ENCODE data around the gene PNMA8A.

PNMA8A gene

DNA sequence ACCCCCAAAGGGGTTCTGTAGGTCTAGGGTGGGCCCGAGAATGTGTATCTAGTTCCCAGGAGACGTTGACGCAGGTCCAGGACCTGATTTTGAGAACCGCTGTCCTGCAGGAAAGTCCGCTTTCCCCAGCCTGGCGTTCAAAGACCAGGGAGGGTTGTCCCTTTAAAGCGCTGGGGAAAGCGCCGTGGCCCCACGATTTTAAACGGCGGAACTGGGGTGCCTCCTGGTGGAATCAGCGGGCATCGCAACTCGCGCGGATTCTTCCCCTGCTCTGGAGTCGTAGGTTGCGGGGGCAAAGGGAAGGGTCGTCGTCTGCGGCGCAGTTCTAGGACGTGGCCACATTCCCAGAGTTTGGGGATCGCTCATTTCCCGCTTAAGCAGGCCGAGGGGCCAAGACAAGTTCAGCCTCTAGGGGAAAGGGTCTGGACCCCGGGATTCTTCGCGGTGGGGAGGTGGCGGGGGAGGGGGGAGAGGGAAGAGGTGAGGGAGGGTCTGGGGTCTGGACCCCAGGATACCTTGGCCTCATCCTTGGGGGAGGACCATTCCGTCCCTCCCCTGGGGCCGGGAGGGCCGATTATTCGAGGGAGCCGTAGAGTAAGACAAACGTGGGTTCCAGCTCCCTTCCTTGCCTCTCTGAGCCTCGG, 16.6 kb upstream of the PNMA8A start:
- TF ChIP-seq, protein P1, sequence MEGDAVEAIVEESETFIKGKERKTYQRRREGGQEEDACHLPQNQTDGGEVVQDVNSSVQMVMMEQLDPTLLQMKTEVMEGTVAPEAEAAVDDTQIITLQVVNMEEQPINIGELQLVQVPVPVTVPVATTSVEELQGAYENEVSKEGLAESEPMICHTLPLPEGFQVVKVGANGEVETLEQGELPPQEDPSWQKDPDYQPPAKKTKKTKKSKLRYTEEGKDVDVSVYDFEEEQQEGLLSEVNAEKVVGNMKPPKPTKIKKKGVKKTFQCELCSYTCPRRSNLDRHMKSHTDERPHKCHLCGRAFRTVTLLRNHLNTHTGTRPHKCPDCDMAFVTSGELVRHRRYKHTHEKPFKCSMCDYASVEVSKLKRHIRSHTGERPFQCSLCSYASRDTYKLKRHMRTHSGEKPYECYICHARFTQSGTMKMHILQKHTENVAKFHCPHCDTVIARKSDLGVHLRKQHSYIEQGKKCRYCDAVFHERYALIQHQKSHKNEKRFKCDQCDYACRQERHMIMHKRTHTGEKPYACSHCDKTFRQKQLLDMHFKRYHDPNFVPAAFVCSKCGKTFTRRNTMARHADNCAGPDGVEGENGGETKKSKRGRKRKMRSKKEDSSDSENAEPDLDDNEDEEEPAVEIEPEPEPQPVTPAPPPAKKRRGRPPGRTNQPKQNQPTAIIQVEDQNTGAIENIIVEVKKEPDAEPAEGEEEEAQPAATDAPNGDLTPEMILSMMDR (IDR thresholded peaks at IDR 0.05; ENCODE audit: control insufficient read depth, extremely low read depth, insufficient read depth), result peak; percentile 67
- DNase-seq (ENCODE audit: low read depth), result peak; percentile 7
- H3K4me3 ChIP-seq (ENCODE audit: low read depth, low read length), result no peak overlapping the region; the same call in 1 of the 2 replicates

DNA sequence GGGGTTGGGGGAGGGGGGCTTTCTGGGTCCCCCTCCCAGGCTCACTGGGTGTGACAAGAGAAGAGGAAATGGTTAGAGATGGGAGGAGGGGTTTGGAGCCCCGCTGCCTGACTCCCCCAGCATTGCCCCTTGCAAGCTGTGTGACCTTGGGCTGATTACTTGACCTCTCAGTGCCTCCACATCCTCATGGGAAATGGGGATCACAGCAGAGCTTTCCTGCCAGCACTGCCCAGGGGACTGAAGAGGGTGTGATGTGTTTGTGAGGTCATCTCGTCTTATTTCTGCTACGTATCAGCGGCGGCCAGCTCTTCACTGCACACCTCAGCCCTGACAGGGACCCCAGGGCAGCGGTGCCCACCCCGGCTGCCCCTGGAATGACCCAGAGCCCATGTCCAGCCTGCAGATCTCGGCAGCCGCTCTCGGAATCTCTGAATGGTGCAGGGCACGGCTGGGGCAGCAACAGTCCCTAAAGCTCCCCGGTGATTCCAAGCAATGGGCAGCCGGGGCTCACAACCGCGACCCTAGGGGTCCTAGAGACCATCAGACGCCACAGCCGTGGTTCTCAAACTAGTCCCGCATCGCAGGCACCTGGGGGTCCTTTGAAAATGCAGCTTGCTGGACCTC, 15.9 kb upstream of the PNMA8A start:
- no peak overlapping the region; the same call in 1 of the 2 replicates for H3K4me3 ChIP-seq (ENCODE audit: low read depth, low read length)
- TF ChIP-seq, protein P1 (IDR thresholded peaks at IDR 0.05; ENCODE audit: control insufficient read depth, extremely low read depth, insufficient read depth), result no peak
- DNase-seq (ENCODE audit: low read depth), result no peak

DNA sequence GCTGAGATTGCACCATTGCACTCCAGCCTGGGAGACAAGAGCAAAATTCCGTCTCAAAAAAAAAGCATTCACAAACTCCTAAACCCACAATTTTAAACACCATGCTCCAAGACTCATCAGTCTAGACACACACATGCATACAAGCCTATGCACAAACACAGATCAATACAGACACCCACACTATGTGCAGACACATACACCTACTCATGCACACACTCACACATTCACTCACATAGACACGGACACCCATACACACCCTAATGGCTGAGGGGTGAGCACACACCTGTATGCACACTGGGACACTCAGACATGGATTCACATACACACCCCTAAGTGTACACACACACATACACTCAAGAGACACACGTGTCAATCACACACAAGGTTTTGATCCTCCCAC, 15.0 kb upstream of the PNMA8A start:
- TF ChIP-seq, protein P1 (IDR thresholded peaks at IDR 0.05; ENCODE audit: control insufficient read depth, extremely low read depth, insufficient read depth), result no peak
- DNase-seq (ENCODE audit: low read depth), result no peak
- no peak overlapping the region for H3K4me3 ChIP-seq (ENCODE audit: low read depth, low read length)

DNA sequence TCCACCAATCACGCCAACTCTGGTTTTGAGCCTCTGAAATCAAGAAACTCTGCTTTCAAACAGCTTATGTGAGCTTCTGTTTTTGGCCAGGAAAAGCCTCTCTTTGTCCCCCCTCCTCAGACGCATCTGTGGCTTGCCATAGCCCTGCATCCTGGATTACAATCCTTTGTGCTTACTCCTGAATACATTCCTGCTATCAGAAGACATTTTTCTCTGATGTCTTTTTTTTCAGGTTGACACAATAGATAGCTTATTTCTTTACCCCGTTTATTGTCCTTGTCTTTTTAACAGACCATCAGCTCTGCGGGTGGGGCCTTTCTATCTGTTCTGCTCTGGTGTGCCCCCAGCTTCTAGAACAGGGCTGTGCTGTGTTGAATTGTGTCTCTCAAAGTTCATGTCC, 13.3 kb upstream of the PNMA8A start:
- no peak overlapping the region for H3K4me3 ChIP-seq (ENCODE audit: low read depth, low read length)
- TF ChIP-seq, protein P1 (IDR thresholded peaks at IDR 0.05; ENCODE audit: control insufficient read depth, extremely low read depth, insufficient read depth), result no peak
- no peak for DNase-seq (ENCODE audit: low read depth)

DNA sequence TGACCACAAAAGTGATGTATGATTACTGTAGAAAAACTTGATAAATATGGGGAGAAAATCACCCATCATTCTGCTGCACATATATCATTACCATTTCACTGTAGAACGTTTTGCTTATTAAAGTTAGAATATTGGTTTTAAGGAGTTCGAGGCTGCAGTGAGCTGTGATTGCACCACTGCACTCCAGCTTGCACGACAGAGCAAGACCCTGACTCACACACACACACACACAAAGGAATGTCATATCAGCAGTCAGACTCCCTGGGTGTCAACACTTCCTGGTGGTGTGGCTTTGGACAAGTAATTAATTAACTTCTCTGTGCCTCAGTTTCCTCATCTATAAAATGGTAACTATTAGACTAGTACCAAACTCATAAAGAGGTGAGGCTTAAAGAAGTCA, 11.3 kb upstream of the PNMA8A start:
- TF ChIP-seq, protein P1 (IDR thresholded peaks at IDR 0.05; ENCODE audit: control insufficient read depth, extremely low read depth, insufficient read depth), result no peak
- no peak for DNase-seq (ENCODE audit: low read depth)
- no peak overlapping the region for H3K4me3 ChIP-seq (ENCODE audit: low read depth, low read length)

DNA sequence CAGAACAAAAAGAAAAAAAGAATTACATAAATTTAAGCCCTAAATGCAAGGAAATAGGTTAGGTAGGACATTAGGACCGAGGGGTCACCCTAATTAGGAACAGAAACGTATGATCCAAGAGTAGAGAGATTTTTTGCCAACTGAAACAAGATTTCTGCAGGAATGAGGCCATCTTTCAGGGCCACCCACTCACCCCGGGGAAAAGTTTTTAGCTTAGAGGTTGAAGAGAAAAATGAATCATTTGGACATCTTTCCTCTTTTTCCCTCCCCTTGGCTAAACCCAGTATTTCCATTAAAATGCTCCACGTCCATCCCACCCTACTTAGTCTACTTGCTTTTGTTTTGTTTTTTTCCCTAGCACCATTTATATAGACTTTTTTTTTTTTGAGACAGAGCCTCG, 10.6 kb upstream of the PNMA8A start:
- TF ChIP-seq, protein P1 (IDR thresholded peaks at IDR 0.05; ENCODE audit: control insufficient read depth, extremely low read depth, insufficient read depth), result no peak
- H3K4me3 ChIP-seq (ENCODE audit: low read depth, low read length), result no peak overlapping the region
- no peak for DNase-seq (ENCODE audit: low read depth)
